Dendritic cell treated with granulocyte-macrophage colony-stimulating factor and Interleukin-4, amounts not matched to agents 40 ng/mL and 50 ng/mL, for 4 days (primary cell): ENCODE data around the gene EPB41L2.

Experiments
- H3K27ac Mint-ChIP-seq: one replicate; pipeline ENCODE4 v1.8.0; 2022; ENCODE audit warnings: mild to moderate bottlenecking, mixed read lengths
- H3K27me3 Mint-ChIP-seq: one replicate; pipeline ENCODE4 v1.8.0; 2022; ENCODE audit warnings: mild to moderate bottlenecking, mixed read lengths
- H3K36me3 Mint-ChIP-seq: one replicate; pipeline ENCODE4 v1.8.0; 2022; ENCODE audit warnings: low read depth, mixed read lengths
- H3K4me1 Mint-ChIP-seq: one replicate; pipeline ENCODE4 v1.8.0; 2022; ENCODE audit warnings: low read depth, mixed read lengths
- H3K4me3 Mint-ChIP-seq: one replicate; pipeline ENCODE4 v1.8.0; 2022; ENCODE audit warnings: mild to moderate bottlenecking, moderate library complexity, mixed read lengths
- H3K9me3 Mint-ChIP-seq: one replicate; pipeline ENCODE4 v1.8.0; 2022; ENCODE audit warnings: mixed read lengths
- intact Hi-C: fragments of 100-400 bp; cut with micrococcal nuclease; formaldehyde crosslinking; loops from one replicate; pipeline ENCODE4 v1.15.0; 2022

The EPB41L2 gene

DNA sequence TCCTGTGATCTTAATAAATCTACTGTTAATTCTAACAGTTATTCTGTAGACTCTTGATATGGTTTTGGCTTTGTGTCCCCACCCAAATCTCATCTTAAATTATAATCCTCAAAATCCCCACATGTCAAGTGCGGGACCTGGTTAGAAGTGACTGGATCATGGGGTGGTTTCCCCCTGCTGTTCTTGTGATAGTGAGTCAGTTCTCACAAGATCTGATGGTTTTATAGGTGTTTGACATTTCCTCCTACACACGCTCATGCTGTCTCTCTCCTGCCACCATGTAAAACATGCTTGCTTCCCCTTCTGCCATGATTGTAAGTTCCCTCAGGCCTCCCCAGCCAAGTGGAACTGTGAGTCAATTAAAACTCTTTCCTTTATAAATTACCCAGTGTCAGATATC, 10.5 kb upstream of the EPB41L2 start:
- H3K27me3 Mint-ChIP-seq = no peaks in the 10 kb centered on the region
- no peaks in the 10 kb centered on the region for H3K4me1 Mint-ChIP-seq
- H3K27ac Mint-ChIP-seq = no peak overlapping the region
- intact Hi-C loops = no loop called here
- no peak overlapping the region for H3K4me3 Mint-ChIP-seq
- no peaks in the 10 kb centered on the region for H3K36me3 Mint-ChIP-seq
- H3K9me3 Mint-ChIP-seq = peaks cover 9% of the 10 kb centered on the region

DNA sequence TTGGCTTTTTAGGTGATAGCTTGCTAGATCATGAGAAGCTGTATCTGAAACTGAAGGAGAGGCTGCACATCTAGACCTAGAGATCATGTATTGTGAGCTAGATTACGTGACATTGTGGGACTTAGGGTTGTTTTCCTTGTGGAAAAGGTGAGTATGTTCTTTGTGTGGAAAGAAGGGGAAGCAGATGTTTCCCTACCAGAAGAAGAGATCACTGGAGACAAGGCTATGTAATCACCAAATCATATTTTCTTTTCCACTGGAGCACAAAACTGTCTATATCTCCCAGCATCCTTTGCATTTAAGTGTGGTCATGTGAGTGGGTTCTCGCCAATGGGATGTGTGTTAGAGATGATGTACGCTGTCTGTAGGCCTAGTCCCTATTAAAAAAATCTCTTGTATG, 7.0 kb upstream of the EPB41L2 start:
- H3K4me1 Mint-ChIP-seq = no peaks in the 10 kb centered on the region
- H3K9me3 Mint-ChIP-seq = peaks cover 9% of the 10 kb centered on the region
- H3K27me3 Mint-ChIP-seq = peaks cover 9% of the 10 kb centered on the region
- no peak overlapping the region for H3K4me3 Mint-ChIP-seq
- H3K36me3 Mint-ChIP-seq = no peaks in the 10 kb centered on the region
- no peak overlapping the region for H3K27ac Mint-ChIP-seq
- intact Hi-C loops = no loop called here

DNA sequence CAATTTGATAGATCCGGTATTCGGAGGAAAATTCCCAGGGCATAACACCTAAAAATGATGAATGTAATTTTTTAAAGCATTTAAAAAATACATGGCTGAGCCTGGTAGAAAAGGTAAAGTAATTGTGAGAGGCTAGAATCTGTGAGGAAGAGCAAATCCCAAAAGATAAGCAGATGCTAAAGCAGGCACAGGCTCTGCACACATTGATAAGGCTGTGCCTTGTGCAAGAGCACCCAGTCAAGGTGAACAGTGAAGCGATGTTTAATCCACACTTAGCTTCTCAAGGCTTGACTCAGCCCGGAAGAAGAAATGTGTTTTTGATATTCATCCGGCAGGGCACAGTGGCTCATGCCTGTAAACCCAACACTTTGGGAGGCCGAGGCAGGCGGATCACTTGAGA, 5.1 kb upstream of the EPB41L2 start:
- intact Hi-C loops = no loop called here
- H3K27me3 Mint-ChIP-seq = peaks cover 12% of the 10 kb centered on the region
- H3K36me3 Mint-ChIP-seq = no peaks in the 10 kb centered on the region
- H3K4me3 Mint-ChIP-seq = no peak overlapping the region
- peaks cover 9% of the 10 kb centered on the region for H3K4me1 Mint-ChIP-seq
- no peaks in the 10 kb centered on the region for H3K9me3 Mint-ChIP-seq
- H3K27ac Mint-ChIP-seq = no peak overlapping the region

DNA sequence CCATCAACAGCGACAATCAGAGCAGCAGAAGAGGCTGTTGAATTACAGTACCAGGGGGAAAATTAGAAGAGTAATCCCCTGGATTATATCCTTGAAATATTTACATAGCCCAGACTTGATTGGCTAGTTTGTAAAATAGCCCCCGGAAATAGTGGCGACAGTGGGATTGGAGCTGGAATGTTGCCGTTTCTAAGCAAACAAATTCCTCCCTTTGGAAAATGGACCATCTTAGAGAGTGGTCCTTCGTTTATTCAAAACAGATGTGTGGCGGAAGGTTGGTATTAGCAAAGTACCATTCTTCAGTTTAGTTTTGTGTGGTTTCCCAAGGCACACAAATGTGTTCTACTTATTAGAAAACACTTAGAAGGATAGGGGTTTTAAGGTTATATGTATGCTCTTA, 4.5 kb upstream of the EPB41L2 start:
- peaks cover 14% of the 10 kb centered on the region for H3K27me3 Mint-ChIP-seq
- intact Hi-C loops = no loop called here
- H3K36me3 Mint-ChIP-seq = no peaks in the 10 kb centered on the region
- peaks cover 9% of the 10 kb centered on the region for H3K4me1 Mint-ChIP-seq
- H3K4me3 Mint-ChIP-seq = no peak overlapping the region
- no peak overlapping the region for H3K27ac Mint-ChIP-seq
- H3K9me3 Mint-ChIP-seq = no peaks in the 10 kb centered on the region

DNA sequence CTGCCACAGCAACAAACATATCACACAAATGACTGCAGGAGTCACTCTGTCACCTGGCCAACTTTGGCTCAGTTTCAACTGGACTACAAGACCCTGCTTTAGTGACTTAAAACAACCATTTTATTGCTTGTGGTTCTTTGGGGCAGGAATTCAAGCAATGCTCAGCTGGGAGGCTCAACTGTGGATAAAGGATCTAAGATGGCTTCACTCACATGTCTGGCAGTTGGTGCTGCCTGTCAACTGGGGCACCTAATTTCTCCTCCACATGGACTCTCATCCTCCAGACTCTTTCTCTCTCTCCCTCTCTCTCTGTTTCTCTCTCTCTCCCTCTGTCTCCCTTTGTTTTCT, 2.8 kb upstream of the EPB41L2 start:
- intact Hi-C loops = no loop called here
- Mint-ChIP-seq H3K27me3 (peaks cover 25% of the 10 kb centered on the region), H3K27ac (no peak overlapping the region), H3K36me3 (no peaks in the 10 kb centered on the region), H3K9me3 (no peaks in the 10 kb centered on the region), H3K4me3 (no peak overlapping the region), H3K4me1 (peaks cover 24% of the 10 kb centered on the region)

DNA sequence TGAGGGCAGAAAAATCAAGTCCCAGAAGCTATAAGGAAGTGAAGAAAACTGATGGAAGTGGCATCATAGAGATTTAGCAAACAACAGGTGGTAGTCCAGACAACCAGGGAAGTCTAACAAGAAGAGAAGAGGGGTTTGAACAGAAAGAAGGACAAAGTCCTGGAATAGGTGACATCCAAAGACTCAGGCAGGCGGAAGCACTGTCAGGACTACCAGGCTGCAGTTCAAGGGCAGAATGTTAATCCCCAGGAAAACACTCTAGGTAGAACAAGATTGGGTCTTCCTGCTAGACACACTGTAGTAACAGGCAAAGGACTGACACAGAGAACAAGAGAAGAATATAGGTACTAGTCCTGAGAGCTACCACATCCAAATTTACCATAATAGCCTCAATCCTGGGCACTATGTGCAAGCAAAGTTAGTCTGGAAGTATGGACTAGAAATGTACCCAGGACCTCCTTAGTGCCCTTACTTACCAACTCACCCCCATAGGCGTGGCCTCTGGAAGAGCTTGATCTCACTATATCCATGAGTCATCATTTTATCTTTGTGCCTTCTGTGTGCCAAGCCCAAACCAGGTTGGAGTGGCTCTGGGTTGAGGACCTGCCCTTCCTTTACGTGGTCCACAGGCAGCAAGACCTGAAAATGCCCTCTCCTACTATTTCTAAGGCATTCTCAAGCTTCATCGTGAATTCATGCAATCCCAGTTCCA, 2.2 kb upstream of the EPB41L2 start:
- H3K27ac Mint-ChIP-seq = no peak overlapping the region
- H3K9me3 Mint-ChIP-seq = no peaks in the 10 kb centered on the region
- intact Hi-C loops = no loop called here
- peaks cover 29% of the 10 kb centered on the region for H3K4me1 Mint-ChIP-seq
- peaks cover 25% of the 10 kb centered on the region for H3K27me3 Mint-ChIP-seq
- no peaks in the 10 kb centered on the region for H3K36me3 Mint-ChIP-seq
- H3K4me3 Mint-ChIP-seq = no peak overlapping the region

DNA sequence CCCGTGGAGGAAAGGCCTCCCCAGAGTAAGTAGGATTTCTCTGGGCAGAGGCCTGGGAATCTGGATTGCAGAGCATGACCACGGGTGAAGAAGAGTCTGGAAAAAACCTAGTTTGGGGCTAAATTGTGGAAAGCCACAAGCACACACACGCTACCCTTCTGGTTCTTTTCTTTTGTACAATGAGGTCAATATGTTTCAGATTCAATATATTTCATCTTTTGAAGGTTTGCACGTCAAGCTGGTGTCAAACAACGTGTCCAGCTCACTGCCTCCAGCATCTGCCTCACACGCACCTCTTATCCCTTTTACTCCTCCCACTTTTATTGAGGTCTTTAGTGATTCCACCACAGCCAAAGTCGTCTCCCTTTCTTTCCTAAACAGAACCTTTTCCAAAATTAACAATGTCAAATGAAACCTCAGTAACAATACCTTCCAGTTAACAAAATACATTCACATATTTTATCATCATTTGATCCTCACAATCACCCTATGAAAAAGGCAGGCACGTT, 773 bp upstream of the EPB41L2 start:
- H3K9me3 Mint-ChIP-seq = no peaks in the 10 kb centered on the region
- H3K27me3 Mint-ChIP-seq = peaks cover 25% of the 10 kb centered on the region
- H3K4me1 Mint-ChIP-seq = peaks cover 30% of the 10 kb centered on the region
- no peaks in the 10 kb centered on the region for H3K36me3 Mint-ChIP-seq
- intact Hi-C loops = loop anchor here (1.0 to 5.0 kb wide), 3 partner anchors 53 to 172 kb away; no protein-coding TSS in a partner anchor
- peak overlapping the region; percentile 69 for H3K27ac Mint-ChIP-seq
- H3K4me3 Mint-ChIP-seq = peak overlapping the region; percentile 89

DNA sequence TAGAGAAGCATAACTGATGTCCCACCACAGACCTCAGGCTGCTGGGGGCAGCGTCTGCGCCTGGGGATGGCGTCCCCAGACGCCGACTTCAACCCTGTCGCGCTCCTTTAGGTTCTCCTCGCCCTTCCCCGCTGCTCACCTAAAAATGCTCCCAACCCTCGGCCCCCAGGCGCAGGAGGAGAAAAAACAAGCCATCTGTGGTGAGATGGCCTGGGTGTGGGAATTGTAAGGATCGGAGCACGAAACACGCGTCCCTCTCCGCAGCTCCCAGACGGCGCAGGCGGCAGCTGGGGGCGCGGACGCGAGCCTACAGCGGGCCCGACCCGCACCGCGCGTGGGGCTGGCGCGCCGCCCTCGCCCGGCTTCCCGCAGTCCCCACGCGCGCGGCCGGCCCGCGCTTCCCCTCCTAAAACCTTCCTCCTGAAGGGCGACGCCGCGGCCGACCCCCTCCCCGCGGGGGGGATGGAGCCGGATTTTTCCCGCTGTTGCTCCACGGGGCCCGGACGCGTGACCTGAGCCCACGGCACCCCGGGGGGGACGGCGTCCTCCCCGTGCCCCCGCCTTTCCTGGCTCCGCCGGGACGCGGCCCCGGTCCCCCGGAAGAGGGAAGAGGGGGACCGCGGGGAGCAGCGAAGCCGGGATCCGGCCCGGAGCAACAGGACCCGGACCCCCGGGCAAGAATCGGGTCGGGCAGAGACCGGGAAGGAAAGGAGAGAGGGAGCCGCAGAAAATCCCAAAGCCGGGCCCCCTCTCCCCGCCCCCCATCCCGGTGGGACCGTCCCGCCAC, 611 bp downstream of the EPB41L2 start:
- Mint-ChIP-seq H3K27me3 (peaks cover 25% of the 10 kb centered on the region), H3K27ac (peak overlapping the region; percentile 69), H3K4me3 (peak overlapping the region; percentile 89), H3K4me1 (peaks cover 30% of the 10 kb centered on the region), H3K36me3 (no peaks in the 10 kb centered on the region), H3K9me3 (peaks cover under 1% of the 10 kb centered on the region)
- intact Hi-C loops = loop anchor here (1.0 to 5.0 kb wide), 3 partner anchors 55 to 170 kb away; no protein-coding TSS in a partner anchor

DNA sequence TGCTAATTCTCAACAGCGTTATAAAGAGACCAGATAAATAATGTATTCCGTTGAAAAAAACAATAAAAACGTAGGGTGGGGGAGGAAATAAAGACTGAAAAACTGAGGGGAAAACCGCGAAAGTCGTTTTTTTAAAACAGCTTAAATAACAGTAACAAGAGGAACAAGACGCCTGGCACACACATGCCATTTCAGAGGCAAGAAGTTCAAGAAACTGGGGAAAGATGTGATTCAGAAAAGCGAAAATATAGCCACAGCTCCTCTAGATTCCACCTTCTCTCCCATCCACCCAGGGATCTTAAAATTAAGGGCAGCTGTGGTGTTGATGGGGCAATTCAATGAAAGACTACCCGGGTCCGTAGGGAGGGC, 1.3 kb downstream of the EPB41L2 start:
- Mint-ChIP-seq H3K4me3 (peak overlapping the region; percentile 89), H3K9me3 (peaks cover 7% of the 10 kb centered on the region), H3K27ac (peak overlapping the region; percentile 69), H3K4me1 (peaks cover 35% of the 10 kb centered on the region), H3K36me3 (no peaks in the 10 kb centered on the region), H3K27me3 (peaks cover 23% of the 10 kb centered on the region)
- intact Hi-C loops = loop anchor here (5.0 kb wide), 1 partner anchor 169 kb away; no protein-coding TSS in a partner anchor

DNA sequence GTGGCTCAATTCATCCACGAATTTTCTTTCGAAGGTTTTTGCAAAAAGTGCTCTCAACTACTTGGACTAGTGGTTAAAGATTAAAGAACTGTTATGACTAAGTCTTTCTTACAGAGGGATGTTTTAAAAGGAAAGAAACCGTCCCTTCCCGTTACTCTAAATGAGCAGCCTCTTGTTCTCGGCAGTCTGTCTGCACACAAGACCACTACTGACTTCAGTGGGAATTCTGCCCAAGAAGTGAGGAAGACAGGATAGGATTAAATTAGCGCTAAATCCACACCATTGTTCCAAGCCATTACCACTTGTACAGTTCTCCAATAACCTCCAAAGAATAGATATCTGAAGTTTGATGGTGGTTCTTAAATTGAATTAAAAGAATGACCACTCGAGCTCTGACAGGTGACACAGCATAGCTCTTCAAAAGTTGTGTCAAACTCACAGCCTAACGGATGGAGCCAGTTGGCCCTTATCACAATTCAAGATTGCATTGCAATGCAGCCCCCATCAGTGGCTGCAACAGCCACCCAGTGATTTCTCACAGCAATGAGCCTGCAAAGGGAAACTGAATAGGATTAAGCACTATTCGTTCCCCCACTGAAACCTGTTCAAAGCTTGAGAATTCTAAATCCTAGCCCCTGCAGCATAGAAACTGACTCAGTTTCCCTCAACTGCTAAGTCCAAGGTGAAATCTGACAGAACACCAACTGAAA, 1.8 kb downstream of the EPB41L2 start:
- Mint-ChIP-seq H3K9me3 (peaks cover 9% of the 10 kb centered on the region), H3K27ac (no peak overlapping the region), H3K4me3 (peak overlapping the region; percentile 89), H3K27me3 (peaks cover 21% of the 10 kb centered on the region), H3K4me1 (peaks cover 35% of the 10 kb centered on the region), H3K36me3 (no peaks in the 10 kb centered on the region)
- intact Hi-C loops = loop anchor here (5.0 kb wide), 1 partner anchor 169 kb away; no protein-coding TSS in a partner anchor

DNA sequence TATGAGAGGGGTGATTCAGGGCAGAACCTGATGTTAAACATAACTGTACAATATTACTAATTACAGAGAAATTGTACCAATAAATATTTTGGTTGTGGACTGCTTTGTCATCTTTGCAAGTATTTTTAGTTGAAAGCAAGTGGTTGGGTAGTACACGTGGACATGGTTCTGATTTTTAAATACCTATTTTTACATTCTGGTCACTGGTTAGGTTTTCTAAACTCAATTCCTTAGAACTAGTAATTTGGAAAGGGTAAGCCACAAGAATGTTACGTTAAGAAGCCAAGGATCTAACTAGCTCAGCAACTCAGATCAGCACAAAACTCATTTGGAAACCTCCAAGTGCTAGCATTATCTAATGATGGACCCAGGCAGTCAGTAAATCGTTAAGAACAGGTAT, 2.7 kb downstream of the EPB41L2 start:
- H3K4me3 Mint-ChIP-seq = no peak overlapping the region
- H3K9me3 Mint-ChIP-seq = peaks cover 9% of the 10 kb centered on the region
- H3K36me3 Mint-ChIP-seq = no peaks in the 10 kb centered on the region
- peaks cover 35% of the 10 kb centered on the region for H3K4me1 Mint-ChIP-seq
- H3K27me3 Mint-ChIP-seq = peaks cover 16% of the 10 kb centered on the region
- intact Hi-C loops = loop anchor here (5.0 kb wide), 1 partner anchor 168 kb away; no protein-coding TSS in a partner anchor
- no peak overlapping the region for H3K27ac Mint-ChIP-seq

DNA sequence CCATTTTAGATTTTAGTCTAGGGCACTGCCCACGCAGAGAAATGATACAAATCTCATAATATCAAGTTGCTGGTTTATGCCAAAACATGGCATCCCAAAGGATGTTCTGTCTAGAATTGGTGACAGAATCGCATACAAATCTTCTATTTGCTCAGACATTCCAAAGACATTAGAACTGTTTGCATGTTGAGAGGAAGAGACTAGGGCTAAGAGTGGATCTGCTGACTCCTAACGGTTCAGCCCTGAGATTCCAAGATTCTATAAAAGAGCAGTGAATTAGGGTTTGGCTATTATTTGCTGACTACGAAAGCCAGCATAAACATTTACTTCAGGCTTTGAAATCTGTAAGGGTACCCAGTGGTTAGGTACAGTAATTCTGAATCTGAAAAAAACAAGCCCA, 3.6 kb downstream of the EPB41L2 start:
- Mint-ChIP-seq H3K27ac (no peak overlapping the region), H3K27me3 (peaks cover 16% of the 10 kb centered on the region), H3K9me3 (peaks cover 14% of the 10 kb centered on the region), H3K4me3 (no peak overlapping the region), H3K36me3 (peaks cover 3% of the 10 kb centered on the region), H3K4me1 (peaks cover 35% of the 10 kb centered on the region)
- intact Hi-C loops = no loop called here

DNA sequence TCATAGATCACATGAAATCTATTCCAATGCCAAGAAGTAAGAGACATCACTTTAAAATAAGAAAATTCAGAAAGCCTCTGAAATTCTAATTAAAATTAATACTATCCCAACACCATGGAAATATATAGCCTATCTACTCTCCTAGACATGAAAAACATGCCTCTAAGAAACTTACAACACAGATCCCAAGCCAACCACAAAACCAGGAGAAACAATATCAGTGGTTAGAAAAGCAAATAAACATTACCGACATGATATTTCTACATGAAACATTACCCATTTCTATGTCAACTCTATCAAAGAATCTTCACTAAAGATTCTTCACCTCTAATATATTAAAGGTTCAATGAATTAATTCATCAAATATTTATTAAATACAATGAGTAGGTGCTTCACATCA, 4.8 kb downstream of the EPB41L2 start:
- Mint-ChIP-seq H3K36me3 (peaks cover 12% of the 10 kb centered on the region), H3K4me1 (peaks cover 26% of the 10 kb centered on the region), H3K9me3 (peaks cover 25% of the 10 kb centered on the region), H3K27ac (no peak overlapping the region), H3K27me3 (peaks cover 13% of the 10 kb centered on the region), H3K4me3 (no peak overlapping the region)
- intact Hi-C loops = no loop called here
